Neutrophil (primary cell): ENCODE measurements around the gene SHB.

ENCODE experiments used
- H3K27ac ChIP-seq: fragments of 200-600 bp; sonication (generic); 2 replicates; pipeline ENCODE4 v1.5.1; 2016; ENCODE audit warnings: mild to moderate bottlenecking, moderate library complexity
- H3K27me3 ChIP-seq: fragments of 200-600 bp; sonication (generic); 2 replicates; pipeline ENCODE4 v1.6.0; 2016; ENCODE audit warnings: mild to moderate bottlenecking
- H3K36me3 ChIP-seq: fragments of 200-600 bp; sonication (generic); 2 replicates; pipeline ENCODE4 v1.5.1; 2017
- H3K4me1 ChIP-seq, 2 experiments: fragments of 200-600 bp in 1 of 2; sonication (generic) in 1 of 2; 1 replicate in 1 of 2; 2 replicates in 1 of 2; pipeline versions ENCODE4 v1.5.1 to v1.6.1; 2013 to 2016; ENCODE audit warnings: low read depth in 1 of 2, low read length in 1 of 2, mild to moderate bottlenecking in 1 of 2, moderate library complexity in 1 of 2; ENCODE audit not compliant: control insufficient read depth in 1 of 2, insufficient read depth in 1 of 2
- H3K4me3 ChIP-seq, 2 experiments: fragments of 200-600 bp in 1 of 2; sonication (generic) in 1 of 2; 1 replicate in 1 of 2; 2 replicates in 1 of 2; pipeline ENCODE4 v1.5.1; 2013 to 2016; ENCODE audit warnings: low read depth in 1 of 2, low read length in 1 of 2, mild to moderate bottlenecking in 1 of 2, moderate library complexity in 1 of 2
- H3K9me3 ChIP-seq: fragments of 200-600 bp; sonication (generic); 2 replicates; pipeline ENCODE4 v1.5.1; 2016
- TF ChIP-seq, protein P1 (sequence below): fragments of 200-600 bp; sonication (generic); IDR thresholded peaks from 2 replicates; pipeline ENCODE4 v1.5.1; 2016; ENCODE audit warnings: antibody characterized with exemption

The SHB gene

DNA sequence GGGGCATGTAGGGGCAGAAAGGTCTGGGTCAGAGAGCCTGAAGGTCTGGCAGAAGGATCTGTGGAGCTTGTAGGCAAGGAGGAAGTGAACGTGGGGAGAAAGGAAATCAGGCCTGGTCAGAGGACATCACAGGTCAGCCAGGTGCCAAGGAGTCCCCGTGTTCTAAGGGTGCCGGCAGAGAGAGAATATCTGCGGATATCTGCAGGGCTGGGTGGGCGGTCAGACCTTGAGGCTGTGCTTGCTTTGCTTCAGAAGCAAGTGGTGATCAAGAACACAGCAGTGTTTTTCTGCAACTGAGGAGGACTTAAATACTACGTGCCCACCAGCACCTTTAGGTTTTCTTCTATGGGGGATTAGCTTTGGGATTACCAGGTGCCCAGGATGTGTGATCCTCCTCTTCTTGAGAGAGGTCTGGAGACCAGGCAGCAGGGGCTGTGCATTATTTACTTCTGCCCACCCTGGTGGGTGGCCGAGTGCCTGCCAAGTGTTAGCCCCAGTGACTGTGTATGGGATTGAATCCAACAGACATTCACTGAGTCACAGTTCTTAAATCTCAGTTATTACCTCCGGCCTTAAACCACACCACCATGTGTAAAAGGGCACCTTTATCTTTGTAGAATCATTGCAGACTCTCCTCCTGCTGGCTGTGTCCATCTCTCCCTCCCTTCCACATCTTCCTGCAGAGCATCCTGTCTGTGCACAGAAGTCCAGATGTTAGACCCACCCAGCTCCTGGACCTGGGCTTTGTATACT is 12.5 kb upstream of the SHB start:
- Histone ChIP-seq H3K36me3 (no peaks in the 10 kb centered on the region), H3K27me3 (peaks cover 60% of the 10 kb centered on the region), H3K27ac (no peak overlapping the region), H3K4me3 (no peak overlapping the region), H3K4me1 (peaks cover 29 to 36% of the 10 kb centered on the region in 2 experiments), H3K9me3 (no peaks in the 10 kb centered on the region)
- TF ChIP-seq, protein P1, sequence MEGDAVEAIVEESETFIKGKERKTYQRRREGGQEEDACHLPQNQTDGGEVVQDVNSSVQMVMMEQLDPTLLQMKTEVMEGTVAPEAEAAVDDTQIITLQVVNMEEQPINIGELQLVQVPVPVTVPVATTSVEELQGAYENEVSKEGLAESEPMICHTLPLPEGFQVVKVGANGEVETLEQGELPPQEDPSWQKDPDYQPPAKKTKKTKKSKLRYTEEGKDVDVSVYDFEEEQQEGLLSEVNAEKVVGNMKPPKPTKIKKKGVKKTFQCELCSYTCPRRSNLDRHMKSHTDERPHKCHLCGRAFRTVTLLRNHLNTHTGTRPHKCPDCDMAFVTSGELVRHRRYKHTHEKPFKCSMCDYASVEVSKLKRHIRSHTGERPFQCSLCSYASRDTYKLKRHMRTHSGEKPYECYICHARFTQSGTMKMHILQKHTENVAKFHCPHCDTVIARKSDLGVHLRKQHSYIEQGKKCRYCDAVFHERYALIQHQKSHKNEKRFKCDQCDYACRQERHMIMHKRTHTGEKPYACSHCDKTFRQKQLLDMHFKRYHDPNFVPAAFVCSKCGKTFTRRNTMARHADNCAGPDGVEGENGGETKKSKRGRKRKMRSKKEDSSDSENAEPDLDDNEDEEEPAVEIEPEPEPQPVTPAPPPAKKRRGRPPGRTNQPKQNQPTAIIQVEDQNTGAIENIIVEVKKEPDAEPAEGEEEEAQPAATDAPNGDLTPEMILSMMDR = no peak

DNA sequence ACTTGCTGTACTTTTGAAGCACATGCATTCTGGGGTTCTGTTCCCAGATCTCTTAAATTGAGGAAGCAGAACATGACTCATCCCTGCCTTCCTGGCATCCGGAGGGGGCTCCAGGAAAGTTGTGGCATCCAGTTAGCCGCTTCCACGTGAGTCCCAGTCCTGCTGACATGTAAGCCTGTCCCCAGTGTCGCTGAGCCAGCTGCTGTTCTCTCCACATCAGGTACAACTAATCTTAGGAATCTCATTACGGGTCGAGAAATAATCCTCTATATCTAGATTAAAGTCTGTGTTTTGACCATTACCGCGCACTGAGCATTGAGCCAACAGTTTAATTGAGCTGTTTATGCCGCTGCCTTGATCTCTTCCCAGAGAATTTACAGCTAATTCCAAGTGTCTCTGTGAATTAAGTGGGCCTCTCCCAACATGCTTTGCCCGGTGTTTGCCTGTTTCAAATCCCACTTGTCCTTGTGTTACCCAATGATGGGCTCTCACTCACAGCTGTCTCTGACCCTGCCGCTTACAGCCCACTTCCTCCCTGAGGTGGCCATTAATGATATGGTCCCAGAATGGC is 10.5 kb upstream of the SHB start:
- TF ChIP-seq, protein P1 = no peak
- Histone ChIP-seq H3K27me3 (peaks cover 69% of the 10 kb centered on the region), H3K4me3 (no peak overlapping the region), H3K27ac (no peak overlapping the region), H3K36me3 (no peaks in the 10 kb centered on the region), H3K4me1 (peaks cover 28 to 35% of the 10 kb centered on the region in 2 experiments), H3K9me3 (no peaks in the 10 kb centered on the region)

DNA sequence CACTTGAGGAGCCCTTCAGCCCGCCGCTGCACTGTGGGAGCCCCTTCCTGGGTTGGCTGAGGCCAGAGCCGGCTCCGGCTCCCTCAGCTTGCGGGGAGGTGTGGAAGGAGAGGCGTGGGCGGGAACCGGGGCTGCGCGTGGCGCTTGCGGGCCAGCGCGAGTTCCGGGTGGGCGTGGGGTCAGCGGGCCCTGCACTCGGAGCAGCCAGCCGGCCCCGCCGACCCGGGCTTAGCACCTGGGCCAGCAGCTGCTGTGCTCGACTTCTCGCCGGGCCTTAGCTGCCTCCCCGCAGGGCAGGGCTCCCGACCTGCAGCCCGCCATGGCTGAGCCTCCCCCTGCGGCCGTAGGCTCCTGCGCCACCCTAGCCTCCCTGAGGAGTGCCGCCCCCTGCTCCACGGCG is 6.2 kb upstream of the SHB start:
- Histone ChIP-seq H3K4me1 (peaks cover 5 to 9% of the 10 kb centered on the region in 2 experiments), H3K27me3 (peaks cover 94% of the 10 kb centered on the region), H3K36me3 (no peaks in the 10 kb centered on the region), H3K27ac (no peak overlapping the region), H3K9me3 (no peaks in the 10 kb centered on the region), H3K4me3 (no peak overlapping the region)
- TF ChIP-seq, protein P1 = no peak

DNA sequence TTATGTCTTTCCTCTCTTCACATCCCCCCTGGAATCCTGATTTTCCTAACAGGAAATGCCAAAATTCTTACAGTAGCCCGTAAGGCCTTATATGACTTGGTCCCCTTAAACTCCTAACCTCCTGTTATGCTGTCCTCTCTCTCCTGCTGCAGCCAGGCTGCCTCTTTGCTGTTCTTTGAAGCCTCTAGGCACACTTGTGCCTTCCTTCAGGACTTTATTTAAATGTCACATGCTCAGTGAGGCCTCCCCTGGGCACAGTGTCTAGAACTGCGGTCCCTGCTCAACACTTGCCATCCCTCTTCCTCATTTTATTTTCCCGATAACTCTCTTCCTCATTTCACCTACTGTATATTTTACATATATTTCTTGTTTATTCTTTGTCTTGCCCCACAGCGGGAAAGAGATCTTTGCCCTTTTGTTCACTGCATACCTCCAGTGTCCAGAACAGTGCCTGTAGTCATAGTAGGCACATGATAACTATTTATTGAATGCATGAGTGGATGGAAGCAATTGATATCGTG is 5.5 kb upstream of the SHB start:
- H3K27ac ChIP-seq = no peak overlapping the region
- no peaks in the 10 kb centered on the region for H3K36me3 ChIP-seq
- H3K4me3 ChIP-seq = no peak overlapping the region
- H3K4me1 ChIP-seq = peaks cover 10 to 17% of the 10 kb centered on the region in 2 experiments
- TF ChIP-seq, protein P1 = no peak
- H3K27me3 ChIP-seq = peaks cover 94% of the 10 kb centered on the region
- no peaks in the 10 kb centered on the region for H3K9me3 ChIP-seq

DNA sequence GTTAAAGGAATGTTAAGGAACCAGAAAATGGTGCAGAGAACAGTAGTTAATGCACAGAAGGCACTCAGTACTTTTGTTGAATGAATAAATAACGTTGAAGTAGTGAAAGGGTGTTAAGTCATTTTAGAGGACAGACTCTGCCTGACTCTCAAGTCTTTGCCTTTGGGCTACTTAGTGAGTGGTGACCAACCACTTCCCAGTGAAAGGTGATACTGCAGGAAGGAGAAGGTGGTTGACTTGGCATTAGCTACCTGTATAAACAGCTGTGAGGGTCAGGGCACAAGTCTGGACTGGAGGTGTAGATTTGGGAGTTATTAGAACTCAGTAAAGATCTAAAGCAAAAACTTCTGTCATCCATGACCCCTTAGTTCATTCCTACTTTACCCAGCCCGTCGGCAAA is 4.9 kb upstream of the SHB start:
- H3K36me3 ChIP-seq = no peaks in the 10 kb centered on the region
- H3K4me3 ChIP-seq = no peak overlapping the region
- TF ChIP-seq, protein P1 = no peak

More for the DNA sequence above, 4.9 kb upstream of the SHB start:
- Histone ChIP-seq H3K27me3 (peaks cover 90% of the 10 kb centered on the region), H3K4me1 (peaks cover 12 to 17% of the 10 kb centered on the region in 2 experiments), H3K9me3 (no peaks in the 10 kb centered on the region), H3K27ac (no peak overlapping the region)
